ENCODE results near the gene PKP4. TPM values are rescaled to one million over a fixed set of nuclear protein-coding genes. Genes with fewer than 3 reads are reported as not detected.

Gene PKP4
- total and polyA plus RNA-seq, 9 of the 15 experiments (the other 6 are each of a cell fraction or from before 2014, with no cell fraction given): 24.6 to 99.1 (median 74.0) TPM

DNA sequence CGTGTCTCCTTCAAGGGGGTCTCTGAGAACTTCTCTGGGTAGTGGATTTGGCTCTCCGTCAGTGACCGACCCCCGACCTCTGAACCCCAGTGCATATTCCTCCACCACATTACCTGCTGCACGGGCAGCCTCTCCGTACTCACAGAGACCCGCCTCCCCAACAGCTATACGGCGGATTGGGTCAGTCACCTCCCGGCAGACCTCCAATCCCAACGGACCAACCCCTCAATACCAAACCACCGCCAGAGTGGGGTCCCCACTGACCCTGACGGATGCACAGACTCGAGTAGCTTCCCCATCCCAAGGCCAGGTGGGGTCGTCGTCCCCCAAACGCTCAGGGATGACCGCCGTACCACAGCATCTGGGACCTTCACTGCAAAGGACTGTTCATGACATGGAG lies 168.2 kb downstream of the PKP4 start (continued):
- TF ChIP-seq, protein P1, sequence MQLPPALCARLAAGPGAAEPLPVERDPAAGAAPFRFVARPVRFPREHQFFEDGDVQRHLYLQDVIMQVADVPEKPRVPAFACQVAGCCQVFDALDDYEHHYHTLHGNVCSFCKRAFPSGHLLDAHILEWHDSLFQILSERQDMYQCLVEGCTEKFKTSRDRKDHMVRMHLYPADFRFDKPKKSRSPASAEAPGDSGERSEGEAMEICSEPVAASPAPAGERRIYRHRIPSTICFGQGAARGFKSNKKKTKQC (CRISPR knock-in tag; IDR thresholded peaks at IDR 0.05): no peak
- TF ChIP-seq POLR2AphosphoS5 (IDR thresholded peaks at IDR 0.05; ENCODE audit: control insufficient read depth, insufficient read depth, low read depth, low read length) (no peak), NFIX (CRISPR knock-in tag; IDR thresholded peaks at IDR 0.05; ENCODE audit: low read depth) (no peak), RFX1 (IDR thresholded peaks at IDR 0.05) (no peak), ZNF696 (CRISPR knock-in tag; conservative IDR thresholded peaks at IDR 0.05) (no peak)

DNA sequence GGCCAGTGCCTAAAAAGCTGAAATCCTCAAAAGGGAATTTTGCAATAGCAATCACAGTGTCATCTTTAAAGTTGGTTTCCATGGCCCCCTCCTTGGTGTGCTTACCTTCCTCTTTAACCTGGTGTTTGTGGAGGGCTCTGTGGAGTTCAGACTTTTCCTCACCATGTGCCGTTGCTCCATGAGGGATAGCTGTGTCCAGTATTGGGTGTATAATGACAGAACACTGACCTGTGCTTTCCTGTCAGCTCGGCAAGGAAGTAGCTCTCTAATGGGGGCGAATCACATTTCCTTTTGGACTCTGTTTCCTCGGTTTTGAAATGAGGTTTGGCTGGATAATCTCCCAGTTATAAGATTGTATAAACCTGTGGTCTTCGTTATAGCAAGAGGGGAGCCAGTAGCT lies 172.4 kb downstream of the PKP4 start:
- CTCF ChIA-PET (ENCODE audit: low intra/inter-chr PET ratio): no interaction called here
- peaks cover 63% of the 10 kb centered on the region for H3K36me3 ChIP-seq (ENCODE audit: control insufficient read depth, insufficient read depth, low read length)
- TF ChIP-seq, protein P2, sequence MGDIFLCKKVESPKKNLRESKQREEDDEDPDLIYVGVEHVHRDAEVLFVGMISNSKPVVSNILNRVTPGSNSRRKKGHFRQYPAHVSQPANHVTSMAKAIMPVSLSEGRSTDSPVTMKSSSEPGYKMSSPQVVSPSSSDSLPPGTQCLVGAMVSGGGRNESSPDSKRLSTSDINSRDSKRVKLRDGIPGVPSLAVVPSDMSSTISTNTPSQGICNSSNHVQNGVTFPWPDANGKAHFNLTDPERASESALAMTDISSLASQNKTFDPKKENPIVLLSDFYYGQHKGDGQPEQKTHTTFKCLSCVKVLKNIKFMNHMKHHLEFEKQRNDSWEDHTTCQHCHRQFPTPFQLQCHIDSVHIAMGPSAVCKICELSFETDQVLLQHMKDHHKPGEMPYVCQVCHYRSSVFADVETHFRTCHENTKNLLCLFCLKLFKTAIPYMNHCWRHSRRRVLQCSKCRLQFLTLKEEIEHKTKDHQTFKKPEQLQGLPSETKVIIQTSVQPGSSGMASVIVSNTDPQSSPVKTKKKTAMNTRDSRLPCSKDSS (IDR thresholded peaks at IDR 0.05; ENCODE audit: low read depth, partially characterized antibody): no peak
- TF ChIP-seq TFAM (CRISPR knock-in tag; conservative IDR thresholded peaks at IDR 0.05) (no peak), SP1 (CRISPR knock-in tag; IDR thresholded peaks at IDR 0.05) (no peak), PPARD (CRISPR knock-in tag; IDR thresholded peaks at IDR 0.05) (no peak), SMARCE1 (IDR thresholded peaks at IDR 0.05) (no peak), ZNF75A (CRISPR knock-in tag; IDR thresholded peaks at IDR 0.05) (no peak), KAT8 (IDR thresholded peaks at IDR 0.05; ENCODE audit: low read depth) (no peak)
- TF ChIP-seq, protein P3, sequence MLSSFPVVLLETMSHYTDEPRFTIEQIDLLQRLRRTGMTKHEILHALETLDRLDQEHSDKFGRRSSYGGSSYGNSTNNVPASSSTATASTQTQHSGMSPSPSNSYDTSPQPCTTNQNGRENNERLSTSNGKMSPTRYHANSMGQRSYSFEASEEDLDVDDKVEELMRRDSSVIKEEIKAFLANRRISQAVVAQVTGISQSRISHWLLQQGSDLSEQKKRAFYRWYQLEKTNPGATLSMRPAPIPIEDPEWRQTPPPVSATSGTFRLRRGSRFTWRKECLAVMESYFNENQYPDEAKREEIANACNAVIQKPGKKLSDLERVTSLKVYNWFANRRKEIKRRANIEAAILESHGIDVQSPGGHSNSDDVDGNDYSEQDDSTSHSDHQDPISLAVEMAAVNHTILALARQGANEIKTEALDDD (IDR thresholded peaks at IDR 0.05): no peak
- TF ChIP-seq, protein P4, sequence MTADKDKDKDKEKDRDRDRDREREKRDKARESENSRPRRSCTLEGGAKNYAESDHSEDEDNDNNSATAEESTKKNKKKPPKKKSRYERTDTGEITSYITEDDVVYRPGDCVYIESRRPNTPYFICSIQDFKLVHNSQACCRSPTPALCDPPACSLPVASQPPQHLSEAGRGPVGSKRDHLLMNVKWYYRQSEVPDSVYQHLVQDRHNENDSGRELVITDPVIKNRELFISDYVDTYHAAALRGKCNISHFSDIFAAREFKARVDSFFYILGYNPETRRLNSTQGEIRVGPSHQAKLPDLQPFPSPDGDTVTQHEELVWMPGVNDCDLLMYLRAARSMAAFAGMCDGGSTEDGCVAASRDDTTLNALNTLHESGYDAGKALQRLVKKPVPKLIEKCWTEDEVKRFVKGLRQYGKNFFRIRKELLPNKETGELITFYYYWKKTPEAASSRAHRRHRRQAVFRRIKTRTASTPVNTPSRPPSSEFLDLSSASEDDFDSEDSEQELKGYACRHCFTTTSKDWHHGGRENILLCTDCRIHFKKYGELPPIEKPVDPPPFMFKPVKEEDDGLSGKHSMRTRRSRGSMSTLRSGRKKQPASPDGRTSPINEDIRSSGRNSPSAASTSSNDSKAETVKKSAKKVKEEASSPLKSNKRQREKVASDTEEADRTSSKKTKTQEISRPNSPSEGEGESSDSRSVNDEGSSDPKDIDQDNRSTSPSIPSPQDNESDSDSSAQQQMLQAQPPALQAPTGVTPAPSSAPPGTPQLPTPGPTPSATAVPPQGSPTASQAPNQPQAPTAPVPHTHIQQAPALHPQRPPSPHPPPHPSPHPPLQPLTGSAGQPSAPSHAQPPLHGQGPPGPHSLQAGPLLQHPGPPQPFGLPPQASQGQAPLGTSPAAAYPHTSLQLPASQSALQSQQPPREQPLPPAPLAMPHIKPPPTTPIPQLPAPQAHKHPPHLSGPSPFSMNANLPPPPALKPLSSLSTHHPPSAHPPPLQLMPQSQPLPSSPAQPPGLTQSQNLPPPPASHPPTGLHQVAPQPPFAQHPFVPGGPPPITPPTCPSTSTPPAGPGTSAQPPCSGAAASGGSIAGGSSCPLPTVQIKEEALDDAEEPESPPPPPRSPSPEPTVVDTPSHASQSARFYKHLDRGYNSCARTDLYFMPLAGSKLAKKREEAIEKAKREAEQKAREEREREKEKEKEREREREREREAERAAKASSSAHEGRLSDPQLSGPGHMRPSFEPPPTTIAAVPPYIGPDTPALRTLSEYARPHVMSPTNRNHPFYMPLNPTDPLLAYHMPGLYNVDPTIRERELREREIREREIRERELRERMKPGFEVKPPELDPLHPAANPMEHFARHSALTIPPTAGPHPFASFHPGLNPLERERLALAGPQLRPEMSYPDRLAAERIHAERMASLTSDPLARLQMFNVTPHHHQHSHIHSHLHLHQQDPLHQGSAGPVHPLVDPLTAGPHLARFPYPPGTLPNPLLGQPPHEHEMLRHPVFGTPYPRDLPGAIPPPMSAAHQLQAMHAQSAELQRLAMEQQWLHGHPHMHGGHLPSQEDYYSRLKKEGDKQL (CRISPR knock-in tag; IDR thresholded peaks at IDR 0.05; ENCODE audit: borderline replicate concordance): no peak

More for the DNA sequence above, 172.4 kb downstream of the PKP4 start:
- no peaks in the 10 kb centered on the region for H3K79me2 ChIP-seq (ENCODE audit: control insufficient read depth, insufficient read depth, low read length)
- WGBS (ENCODE audit: insufficient coverage, low coverage, missing lambda C conversion rate): 92% methylated on average over 5 of the region's 5 CpGs
- no peaks in the 10 kb centered on the region for H3K27me3 ChIP-seq (ENCODE audit: control insufficient read depth in 2 of 2, insufficient read depth in 2 of 2, low read length in 2 of 2)
- H2AFZ ChIP-seq (ENCODE audit: low read depth, low read length): no peak overlapping the region
- no peaks in the 10 kb centered on the region for H3K9me1 ChIP-seq (ENCODE audit: control insufficient read depth, insufficient read depth, low read length)
- FAIRE-seq: no peak
- BruUV-seq (replicated peaks): no TSS peak
- H3K9me3 ChIP-seq (replicated peaks; ENCODE audit: control insufficient read depth, insufficient read depth, low read depth, low read length): no peaks in the 10 kb centered on the region
- no peaks in the 10 kb centered on the region for H3K4me1 ChIP-seq (replicated peaks in 1 of 2; ENCODE audit: control insufficient read depth in 2 of 2, insufficient read depth in 2 of 2, low read length in 2 of 2)
- no peak for DNase-seq (ENCODE audit: extremely low read depth in 1 of 4, low spot score in 3 of 4)
- no peak overlapping the region for H3K4me2 ChIP-seq (ENCODE audit: insufficient read depth, low read length)
- ATAC-seq: no peak
- H3K9ac ChIP-seq (ENCODE audit: insufficient read depth in 1 of 2, low read depth in 2 of 2, low read length in 2 of 2): no peak overlapping the region
- intact Hi-C loops (cut with micrococcal nuclease) (no loop called here), in situ Hi-C loops (cut with MboI) (no loop called here)
- POLR2A ChIA-PET: interaction anchor here (1.1 kb wide), 1 partner anchor 19 kb away, joined by 3 read pairs; no protein-coding TSS in a partner anchor
- H3K4me3 ChIP-seq: no peak overlapping the region
- H4K20me1 ChIP-seq (replicated peaks; ENCODE audit: control insufficient read depth, insufficient read depth, low read length): no peaks in the 10 kb centered on the region
- no peak overlapping the region for H3K27ac ChIP-seq (ENCODE audit: extremely low read depth, low read depth, low read length)
